Lung (tissue), 12 donors: ENCODE results near the gene BMP4. TPM values are rescaled to one million over a fixed set of nuclear protein-coding genes. Genes with fewer than 3 reads are reported as not detected.

ENCODE experiments used
- ATAC-seq: fragments of 200-7000 bp; cut with Tn5 transposase; one replicate; pipeline ENCODE4 v1.9.1; 2020; ENCODE audit warnings: moderate number of reproducible peaks; ENCODE audit not compliant: insufficient read depth, low FRiP score
- DNase-seq, 3 donors: peaks; one replicate each; pipeline ENCODE4 v3.0.0-alpha.2; 2013 to 2017
- H3K27ac ChIP-seq, 2 donors: one replicate each; pipeline ENCODE4 v1.5.1; 2013; ENCODE audit warnings: mild to moderate bottlenecking in 2 of 2, moderate library complexity in 2 of 2, control low read depth in 1 of 2, inconsistent platforms in 1 of 2, low read depth in 1 of 2, low read length in 1 of 2
- H3K27me3 ChIP-seq, 3 donors: one replicate each; pipeline ENCODE4 v1.5.1; 2013; ENCODE audit warnings: low read length in 2 of 3; ENCODE audit not compliant: control insufficient read depth in 3 of 3, insufficient read depth in 3 of 3
- H3K36me3 ChIP-seq, 4 donors: one replicate each; pipeline ENCODE4 v1.5.1; 2013; ENCODE audit warnings: low read length in 4 of 4, mild to moderate bottlenecking in 1 of 4, moderate library complexity in 1 of 4; ENCODE audit not compliant: control insufficient read depth in 4 of 4, insufficient read depth in 4 of 4
- H3K4me1 ChIP-seq, 5 donors: one replicate each; pipeline ENCODE4 v1.5.1; 2013; ENCODE audit warnings: low read length in 5 of 5, mild to moderate bottlenecking in 2 of 5, moderate library complexity in 1 of 5; ENCODE audit not compliant: control insufficient read depth in 5 of 5, insufficient read depth in 5 of 5
- H3K4me3 ChIP-seq: one replicate; pipeline ENCODE4 v1.5.1; 2013; ENCODE audit warnings: mild to moderate bottlenecking, control low read depth, moderate library complexity
- H3K9ac ChIP-seq, 2 donors: one replicate each; pipeline ENCODE4 v1.5.1; 2013; ENCODE audit warnings: low read length in 2 of 2, control low read depth in 1 of 2; ENCODE audit not compliant: insufficient read depth in 1 of 2
- H3K9me3 ChIP-seq, 4 donors: one replicate each; pipeline ENCODE4 v1.5.1; 2013; ENCODE audit warnings: low read length in 3 of 4, mild to moderate bottlenecking in 1 of 4, moderate library complexity in 1 of 4; ENCODE audit not compliant: control insufficient read depth in 4 of 4, insufficient read depth in 3 of 4
- CTCF ChIP-seq: IDR thresholded peaks from 2 replicates; pipeline ENCODE4 v1.5.1; 2012; ENCODE audit warnings: mild to moderate bottlenecking; ENCODE audit errors: control extremely low read depth, extremely low read depth
- whole genome bisulfite sequencing, 2 donors: extraction: QIAGEN DNeasy Blood & Tissue Kit; methylation state at CpG; one replicate each; pipeline ENCODE4 v1.1.7; 2013; 5-methylcytosine and 5-hydroxymethylcytosine counted together
- polyA plus RNA-seq, 2 donors: library from polyadenylated mRNA; stranded (reverse); fragments of 200-250 nt; gene quantifications; one replicate each; pipeline ENCODE4 v1.2.1, GENCODE V29; 2013
- total RNA-seq, 2 donors: library from RNA; depleted of rRNA in 1 of 2; stranded (reverse); fragments of >200 nt in 1 of 2; gene quantifications; one replicate each; pipeline ENCODE4 v1.2.1, GENCODE V29; 2014 to 2021
- donor health status: control.
- donor health status: control.
- donor health status: Bipolar disorder and iron deficiency.
- donor health status: healthy.
- donor health status: DM: yes; HTN: yes; CAD: no.

The BMP4 gene
- total and polyA plus RNA-seq, 4 donors = 7.1 to 39.0 (median 11.9) TPM

GRCh38 chr14:53929871-53930715 is 26.5 kb downstream of the BMP4 start:
- DNase-seq (no peak), ATAC-seq (no peak)
- no peaks in the 10 kb centered on the region for H3K27me3 ChIP-seq
- H3K9me3 ChIP-seq = no peaks in the 10 kb centered on the region
- peaks cover 0 to 2% (median 0%) of the 10 kb centered on the region in 5 donors for H3K4me1 ChIP-seq
- H3K4me3 ChIP-seq = no peak overlapping the region
- WGBS, 2 donors = 79 to 83% methylated on average over 2 of the region's 2 CpGs
- H3K9ac ChIP-seq = no peak overlapping the region
- no peak overlapping the region for H3K27ac ChIP-seq
- no peak for TF ChIP-seq CTCF
- H3K36me3 ChIP-seq = no peaks in the 10 kb centered on the region

- no peaks in the 10 kb centered on the region for H3K9me3 ChIP-seq
- ATAC-seq = no peak
- no peak overlapping the region for H3K4me3 ChIP-seq
- WGBS, 2 donors = 75 to 86% methylated on average over 5 of the region's 5 CpGs
- peak in 1 of 3 donors; percentile 29 for DNase-seq
- no peak overlapping the region for H3K9ac ChIP-seq
- no peak overlapping the region for H3K27ac ChIP-seq
- H3K36me3 ChIP-seq = no peaks in the 10 kb centered on the region
- H3K4me1 ChIP-seq = peaks cover 0 to 2% (median 0%) of the 10 kb centered on the region in 5 donors
- no peak for TF ChIP-seq CTCF
- no peaks in the 10 kb centered on the region for H3K27me3 ChIP-seq
These were observed 29.5 kb downstream of the BMP4 start for GRCh38 chr14:53927171-53927570.

GRCh38 chr14:53925201-53925766 is 31.3 kb downstream of the BMP4 start:
- H3K9ac ChIP-seq = no peak overlapping the region
- H3K9me3 ChIP-seq = no peaks in the 10 kb centered on the region
- DNase-seq = no peak
- no peak overlapping the region for H3K4me3 ChIP-seq
- peaks cover 0 to 2% (median 0%) of the 10 kb centered on the region in 5 donors for H3K4me1 ChIP-seq
- H3K27ac ChIP-seq = no peak overlapping the region
- WGBS, 2 donors = 89 to 91% methylated on average over 6 of the region's 6 CpGs
- TF ChIP-seq CTCF = no peak
- H3K27me3 ChIP-seq = no peaks in the 10 kb centered on the region
- no peaks in the 10 kb centered on the region for H3K36me3 ChIP-seq
- ATAC-seq = no peak
